Measurements from ENCODE around the gene RNF135. TPM values are rescaled to one million over a fixed set of nuclear protein-coding genes. Genes with fewer than 3 reads are reported as not detected.

RNF135 gene
- total RNA-seq, result 11.1 and 11.8 TPM in 2 replicates

GRCh38 chr17:30970831-30971567, at the start of gene RNF135:
RNF135 (plus strand) TSS chr17:30971039; CDS start chr17:30971074, 35 bp downstream.
- H3K4me3 ChIP-seq (ENCODE audit: low read depth, low read length), result peak within 1 kb of the TSS; percentile 65
- H3K27me3 ChIP-seq (ENCODE audit: control insufficient read depth, insufficient read depth, low read length), result no peaks in the 10 kb centered on the region
- peak; percentile 35 for DNase-seq (ENCODE audit: low read depth)
- no peak for TF ChIP-seq CTCF (IDR thresholded peaks at IDR 0.05; ENCODE audit: insufficient read depth, low read length, poor library complexity, severe bottlenecking)
- H3K36me3 ChIP-seq (ENCODE audit: control insufficient read depth, insufficient read depth, low read length), result no peaks in the 10 kb centered on the region

- no peak for TF ChIP-seq CTCF (IDR thresholded peaks at IDR 0.05; ENCODE audit: insufficient read depth, low read length, poor library complexity, severe bottlenecking)
- Histone ChIP-seq H3K36me3 (ENCODE audit: control insufficient read depth, insufficient read depth, low read length) (no peaks in the 10 kb centered on the region), H3K27me3 (ENCODE audit: control insufficient read depth, insufficient read depth, low read length) (peaks cover 17% of the 10 kb centered on the region), H3K4me3 (ENCODE audit: low read depth, low read length) (peak within 1 kb of the TSS; percentile 34)
- no peak for DNase-seq (ENCODE audit: low read depth)
These were observed 49.2 kb upstream of the RNF135 start, which contains the start of gene ADAP2 for GRCh38 chr17:30921544-30922196. ADAP2 (plus strand) TSS chr17:30921945; CDS start chr17:30922015, 70 bp downstream.

GRCh38 chr17:30922235-30923030, 48.4 kb upstream of the RNF135 start:
- Histone ChIP-seq H3K27me3 (ENCODE audit: control insufficient read depth, insufficient read depth, low read length) (peaks cover 17% of the 10 kb centered on the region), H3K4me3 (ENCODE audit: low read depth, low read length) (peak overlapping the region; percentile 34), H3K36me3 (ENCODE audit: control insufficient read depth, insufficient read depth, low read length) (no peaks in the 10 kb centered on the region)
- TF ChIP-seq CTCF (IDR thresholded peaks at IDR 0.05; ENCODE audit: insufficient read depth, low read length, poor library complexity, severe bottlenecking), result no peak
- DNase-seq (ENCODE audit: low read depth), result no peak

GRCh38 chr17:30924341-30924740, 46.5 kb upstream of the RNF135 start:
- no peak for DNase-seq (ENCODE audit: low read depth)
- Histone ChIP-seq H3K36me3 (ENCODE audit: control insufficient read depth, insufficient read depth, low read length) (no peaks in the 10 kb centered on the region), H3K27me3 (ENCODE audit: control insufficient read depth, insufficient read depth, low read length) (peaks cover 17% of the 10 kb centered on the region), H3K4me3 (ENCODE audit: low read depth, low read length) (no peak overlapping the region)
- TF ChIP-seq CTCF (IDR thresholded peaks at IDR 0.05; ENCODE audit: insufficient read depth, low read length, poor library complexity, severe bottlenecking), result no peak

- Histone ChIP-seq H3K4me3 (ENCODE audit: low read depth, low read length) (no peak overlapping the region), H3K27me3 (ENCODE audit: control insufficient read depth, insufficient read depth, low read length) (peaks cover 17% of the 10 kb centered on the region), H3K36me3 (ENCODE audit: control insufficient read depth, insufficient read depth, low read length) (no peaks in the 10 kb centered on the region)
- TF ChIP-seq CTCF (IDR thresholded peaks at IDR 0.05; ENCODE audit: insufficient read depth, low read length, poor library complexity, severe bottlenecking), result no peak
- no peak for DNase-seq (ENCODE audit: low read depth)
These were observed 44.3 kb upstream of the RNF135 start for GRCh38 chr17:30926516-30926915.

Data from kidney epithelial cell (primary cell).